ENCODE data around the gene OR2T4.

GRCh38 chr1:248324468-248324867 lies 37.0 kb upstream of the OR2T4 start, which contains the start of gene OR2M7:
- TF ChIP-seq CTCF (IDR thresholded peaks at IDR 0.05) (no peak), EZH2 (IDR thresholded peaks at IDR 0.05) (no peak)

All from neural progenitor cell (in vitro differentiated cells).